Chondrocyte (in vitro differentiated cells): Measurements from ENCODE around the gene SESN1. TPM values are rescaled to one million over a fixed set of nuclear protein-coding genes. Genes with fewer than 3 reads are reported as not detected.

ENCODE experiments used
- DNase-seq: peaks from one replicate; pipeline ENCODE4 v3.0.0; 2021; ENCODE audit warnings: mixed read lengths, low spot score
- H3K27ac Mint-ChIP-seq: one replicate; pipeline ENCODE4 v1.8.0; 2021; ENCODE audit warnings: mild to moderate bottlenecking, moderate library complexity, mixed read lengths; ENCODE audit not compliant: unreplicated experiment
- H3K27me3 Mint-ChIP-seq: 2 replicates; pipeline ENCODE4 v1.8.0; 2021; ENCODE audit warnings: low read depth, mixed read lengths
- H3K36me3 Mint-ChIP-seq: 2 replicates; pipeline ENCODE4 v1.8.0; 2021; ENCODE audit warnings: low read depth, mixed read lengths
- H3K4me1 Mint-ChIP-seq: 2 replicates; pipeline ENCODE4 v1.8.0; 2021; ENCODE audit warnings: low read depth, mild to moderate bottlenecking, mixed read lengths
- H3K4me3 Mint-ChIP-seq: one replicate; pipeline ENCODE4 v1.8.0; 2021; ENCODE audit warnings: mild to moderate bottlenecking, moderate library complexity, mixed read lengths; ENCODE audit not compliant: unreplicated experiment
- H3K9me3 Mint-ChIP-seq: 2 replicates; pipeline ENCODE4 v1.8.0; 2021; ENCODE audit warnings: low read depth, mixed read lengths
- total RNA-seq: library from RNA; stranded (reverse); gene quantifications from 3 replicates; pipeline ENCODE4 v1.2.1, GENCODE V29; 2021
- TF ChIP-seq, protein P1 (sequence below): fragments of 200-600 bp; sonication (generic); IDR thresholded peaks from 2 replicates; pipeline ENCODE4 v1.5.0; 2021; ENCODE audit warnings: antibody characterized with exemption, mild to moderate bottlenecking, moderate library complexity

The SESN1 gene
- total RNA-seq, 1 donor from 2014 or later = 9.5 TPM

DNA sequence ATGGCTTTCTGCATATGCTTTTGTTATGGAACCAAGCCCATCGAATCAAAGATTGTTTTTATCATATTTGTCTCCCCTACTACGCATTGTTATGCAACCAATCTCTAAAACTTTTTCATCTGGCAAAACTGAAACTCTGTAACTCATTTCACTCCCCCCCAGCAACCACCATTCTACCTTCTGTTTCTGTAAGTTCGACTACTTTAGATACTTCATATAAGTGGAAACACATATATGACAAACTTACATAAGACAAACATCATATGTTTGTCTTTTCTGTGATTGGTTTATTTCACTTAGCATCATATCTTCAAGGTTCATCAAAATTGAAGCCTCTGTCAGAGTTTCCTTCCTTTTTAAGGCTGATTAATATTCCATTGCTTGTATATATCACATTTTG, 35.4 kb upstream of the SESN1 start:
- no peak overlapping the region for H3K4me3 Mint-ChIP-seq
- H3K36me3 Mint-ChIP-seq = peaks cover 9% of the 10 kb centered on the region
- no peak overlapping the region for H3K27ac Mint-ChIP-seq
- TF ChIP-seq, protein P1, sequence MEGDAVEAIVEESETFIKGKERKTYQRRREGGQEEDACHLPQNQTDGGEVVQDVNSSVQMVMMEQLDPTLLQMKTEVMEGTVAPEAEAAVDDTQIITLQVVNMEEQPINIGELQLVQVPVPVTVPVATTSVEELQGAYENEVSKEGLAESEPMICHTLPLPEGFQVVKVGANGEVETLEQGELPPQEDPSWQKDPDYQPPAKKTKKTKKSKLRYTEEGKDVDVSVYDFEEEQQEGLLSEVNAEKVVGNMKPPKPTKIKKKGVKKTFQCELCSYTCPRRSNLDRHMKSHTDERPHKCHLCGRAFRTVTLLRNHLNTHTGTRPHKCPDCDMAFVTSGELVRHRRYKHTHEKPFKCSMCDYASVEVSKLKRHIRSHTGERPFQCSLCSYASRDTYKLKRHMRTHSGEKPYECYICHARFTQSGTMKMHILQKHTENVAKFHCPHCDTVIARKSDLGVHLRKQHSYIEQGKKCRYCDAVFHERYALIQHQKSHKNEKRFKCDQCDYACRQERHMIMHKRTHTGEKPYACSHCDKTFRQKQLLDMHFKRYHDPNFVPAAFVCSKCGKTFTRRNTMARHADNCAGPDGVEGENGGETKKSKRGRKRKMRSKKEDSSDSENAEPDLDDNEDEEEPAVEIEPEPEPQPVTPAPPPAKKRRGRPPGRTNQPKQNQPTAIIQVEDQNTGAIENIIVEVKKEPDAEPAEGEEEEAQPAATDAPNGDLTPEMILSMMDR = no peak
- peaks cover 3% of the 10 kb centered on the region for H3K4me1 Mint-ChIP-seq
- no peaks in the 10 kb centered on the region for H3K27me3 Mint-ChIP-seq
- H3K9me3 Mint-ChIP-seq = peaks cover 2% of the 10 kb centered on the region
- no peak for DNase-seq

GRCh38 chr6:109125504-109125903, 30.9 kb upstream of the SESN1 start:
- Mint-ChIP-seq H3K9me3 (no peaks in the 10 kb centered on the region), H3K27ac (no peak overlapping the region), H3K4me1 (peaks cover 18% of the 10 kb centered on the region), H3K27me3 (no peaks in the 10 kb centered on the region), H3K4me3 (no peak overlapping the region), H3K36me3 (peaks cover 2% of the 10 kb centered on the region)
- TF ChIP-seq, protein P1 = no peak
- no peak for DNase-seq

DNA sequence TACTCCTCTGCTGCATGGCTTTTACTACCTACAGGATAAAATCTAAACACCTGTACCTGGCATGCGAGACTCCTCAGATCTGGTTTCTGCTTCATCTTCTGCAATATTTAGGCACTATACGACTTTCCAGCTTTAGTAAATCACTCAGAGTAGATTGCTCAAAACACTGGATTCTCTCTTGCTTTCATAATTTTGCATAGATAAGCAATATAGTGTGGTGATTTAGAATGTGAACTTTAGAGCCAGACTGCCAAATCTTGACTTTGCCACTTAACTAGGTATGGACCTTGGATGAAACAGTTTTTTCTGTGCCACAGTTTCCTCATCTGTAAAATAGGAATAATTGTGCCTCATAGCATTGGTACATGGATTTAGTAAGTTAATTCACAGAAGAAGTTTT, 29.6 kb upstream of the SESN1 start:
- Mint-ChIP-seq H3K9me3 (no peaks in the 10 kb centered on the region), H3K27ac (no peak overlapping the region), H3K27me3 (no peaks in the 10 kb centered on the region), H3K36me3 (no peaks in the 10 kb centered on the region), H3K4me3 (no peak overlapping the region), H3K4me1 (peaks cover 22% of the 10 kb centered on the region)
- TF ChIP-seq, protein P1 = no peak
- DNase-seq = no peak

GRCh38 chr6:109121411-109121810, 26.8 kb upstream of the SESN1 start:
- Mint-ChIP-seq H3K36me3 (no peaks in the 10 kb centered on the region), H3K9me3 (no peaks in the 10 kb centered on the region), H3K27me3 (no peaks in the 10 kb centered on the region), H3K4me1 (peaks cover 22% of the 10 kb centered on the region), H3K4me3 (no peak overlapping the region), H3K27ac (peak overlapping the region; percentile 58)
- no peak for DNase-seq
- TF ChIP-seq, protein P1 = no peak

GRCh38 chr6:109118871-109119354, 24.3 kb upstream of the SESN1 start:
- TF ChIP-seq, protein P1 = no peak
- H3K36me3 Mint-ChIP-seq = no peaks in the 10 kb centered on the region

More at GRCh38 chr6:109118871-109119354, 24.3 kb upstream of the SESN1 start:
- no peak overlapping the region for H3K4me3 Mint-ChIP-seq
- peaks cover 19% of the 10 kb centered on the region for H3K4me1 Mint-ChIP-seq
- no peaks in the 10 kb centered on the region for H3K27me3 Mint-ChIP-seq
- no peak for DNase-seq
- H3K9me3 Mint-ChIP-seq = no peaks in the 10 kb centered on the region
- H3K27ac Mint-ChIP-seq = no peak overlapping the region
